SK-N-SH (cell line): ENCODE results near the gene DNMBP.

ENCODE experiments used
- CHD2 ChIP-seq: fragments of 150-350 bp; IDR thresholded peaks from 2 replicates; pipeline ENCODE4 v1.6.1; 2018; ENCODE audit warnings: low read length; ENCODE audit not compliant: partially characterized antibody
- CTCF ChIP-seq: fragments of 200-600 bp; sonication (generic); IDR thresholded peaks from 2 replicates; pipeline ENCODE4 v1.6.1; 2017; ENCODE audit warnings: antibody characterized with exemption, mild to moderate bottlenecking, moderate library complexity
- ELF1 ChIP-seq: IDR thresholded peaks from 2 replicates; pipeline ENCODE4 v1.4.0; 2012
- GABPA ChIP-seq: IDR thresholded peaks from 2 replicates; pipeline ENCODE4 v1.4.0; 2012; ENCODE audit warnings: low read depth, mild to moderate bottlenecking
- POLR2AphosphoS5 ChIP-seq: IDR thresholded peaks from 2 replicates; pipeline ENCODE4 v1.6.1; 2012; ENCODE audit warnings: low read depth, low read length
- RAD21 ChIP-seq: IDR thresholded peaks from 2 replicates; pipeline ENCODE4 v1.6.1; 2012; ENCODE audit warnings: mild to moderate bottlenecking, low read length
- RCOR1 ChIP-seq: fragments of 150-350 bp; IDR thresholded peaks from 2 replicates; pipeline ENCODE4 v1.6.1; 2017; ENCODE audit warnings: antibody characterized with exemption, low read length
- SIN3A ChIP-seq: IDR thresholded peaks from 2 replicates; pipeline ENCODE4 v1.6.1; 2012; ENCODE audit warnings: low read depth, mild to moderate bottlenecking, low read length, moderate library complexity, borderline replicate concordance
- TCF12 ChIP-seq: IDR thresholded peaks from 2 replicates; pipeline ENCODE4 v1.4.0; 2012
- USF2 ChIP-seq: fragments of 150-350 bp; IDR thresholded peaks from 2 replicates; pipeline ENCODE4 v1.6.1; 2017; ENCODE audit warnings: antibody characterized with exemption, low read length, low read depth, borderline replicate concordance
- YY1 ChIP-seq: IDR thresholded peaks from 2 replicates; pipeline ENCODE4 v1.4.0; 2012; ENCODE audit warnings: low read depth, mild to moderate bottlenecking

GRCh38 chr10:99995713-99996112, 14.0 kb downstream of the DNMBP start:
- TF ChIP-seq CHD2 (no peak), CTCF (no peak), POLR2AphosphoS5 (no peak), SIN3A (no peak), RAD21 (no peak), ELF1 (no peak), USF2 (no peak), YY1 (no peak), RCOR1 (no peak), TCF12 (no peak), GABPA (no peak)
